ACC112 (cell line): Measurements from ENCODE around the gene TMEM164.
"Not testable (repeated sequence)": the region's sequence is repeated elsewhere in the genome, so short reads cannot be mapped to it uniquely, and the experiment has no call there.

Experiments
- H2AFZ ChIP-seq: fragments of 200-600 bp; sonication (generic); one replicate; pipeline ENCODE4 v1.6.0; 2017; ENCODE audit warnings: antibody characterized with exemption, low read length; ENCODE audit not compliant: unreplicated experiment
- H3K27ac ChIP-seq: fragments of 200-600 bp; sonication (generic); 2 replicates; pipeline ENCODE4 v1.5.1; 2014; ENCODE audit warnings: low read depth, mild to moderate bottlenecking, antibody characterized with exemption, low read length, moderate library complexity
- H3K27me3 ChIP-seq: fragments of 200-600 bp; sonication (generic); 2 replicates; pipeline ENCODE4 v1.6.1; 2014; ENCODE audit warnings: mild to moderate bottlenecking, antibody characterized with exemption, low read length, moderate library complexity, mixed read lengths; ENCODE audit not compliant: insufficient read depth
- H3K36me3 ChIP-seq: fragments of 200-600 bp; sonication (generic); 2 replicates; pipeline ENCODE4 v1.6.1; 2016; ENCODE audit warnings: mild to moderate bottlenecking, antibody characterized with exemption, low read length, moderate library complexity, mixed read lengths; ENCODE audit not compliant: insufficient read depth
- H3K4me1 ChIP-seq: fragments of 200-600 bp; sonication (generic); one replicate; pipeline ENCODE4 v1.6.1; 2016; ENCODE audit warnings: low read length, mixed read lengths; ENCODE audit not compliant: insufficient read depth, unreplicated experiment, control insufficient read depth
- H3K4me3 ChIP-seq: fragments of 200-600 bp; sonication (generic); 2 replicates; pipeline ENCODE4 v1.5.1; 2014; ENCODE audit warnings: mild to moderate bottlenecking, low read depth, low read length
- H3K79me2 ChIP-seq: fragments of 200-600 bp; sonication (generic); one replicate; pipeline ENCODE4 v1.6.0; 2016; ENCODE audit warnings: low read length; ENCODE audit not compliant: control insufficient read depth, unreplicated experiment, insufficient read depth

TMEM164 gene

GRCh38 chrX:110154328-110154727 is 151.4 kb downstream of the TMEM164 start:
- H3K27ac ChIP-seq, H3K27me3 ChIP-seq, H2AFZ ChIP-seq, H3K79me2 ChIP-seq, H3K36me3 ChIP-seq, H3K4me3 ChIP-seq, H3K4me1 ChIP-seq: not testable (repeated sequence)

DNA sequence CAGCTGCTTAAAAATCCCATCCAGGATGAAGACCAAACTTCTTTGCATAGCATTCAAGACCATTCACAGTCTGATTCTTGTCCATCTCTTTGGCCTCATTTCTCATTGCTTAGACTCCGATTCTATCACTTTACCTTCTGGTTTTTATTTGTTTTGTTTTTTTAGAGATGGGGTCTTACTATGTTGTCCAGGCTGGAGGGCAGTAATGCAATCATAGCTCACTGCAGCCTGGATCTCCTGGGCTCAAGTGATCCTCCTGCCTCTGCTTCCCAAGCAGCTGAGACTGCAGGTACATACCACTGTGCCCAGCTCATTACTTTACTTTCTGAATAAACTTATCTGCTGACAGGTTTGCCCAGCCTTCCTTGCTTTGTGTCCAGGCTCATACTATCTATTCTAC is 152.8 kb downstream of the TMEM164 start:
- no peaks in the 10 kb centered on the region for H3K27me3 ChIP-seq
- no peak overlapping the region for H2AFZ ChIP-seq
- H3K4me3 ChIP-seq = no peak overlapping the region
- H3K79me2 ChIP-seq = peaks cover 2% of the 10 kb centered on the region
- H3K36me3 ChIP-seq = no peaks in the 10 kb centered on the region
- no peak overlapping the region for H3K27ac ChIP-seq
- peaks cover 4% of the 10 kb centered on the region for H3K4me1 ChIP-seq

- no peak overlapping the region for H3K27ac ChIP-seq
- peaks cover 9% of the 10 kb centered on the region for H3K4me1 ChIP-seq
- H2AFZ ChIP-seq = no peak overlapping the region
- H3K79me2 ChIP-seq = peaks cover 2% of the 10 kb centered on the region
- no peaks in the 10 kb centered on the region for H3K27me3 ChIP-seq
- no peak overlapping the region for H3K4me3 ChIP-seq
- no peaks in the 10 kb centered on the region for H3K36me3 ChIP-seq
Observed at GRCh38 chrX:110156167-110156754, 153.3 kb downstream of the TMEM164 start.

- H3K27me3 ChIP-seq = no peaks in the 10 kb centered on the region
- H2AFZ ChIP-seq = no peak overlapping the region
- H3K36me3 ChIP-seq = no peaks in the 10 kb centered on the region
- peaks cover 11% of the 10 kb centered on the region for H3K4me1 ChIP-seq
- peaks cover 2% of the 10 kb centered on the region for H3K79me2 ChIP-seq
- no peak overlapping the region for H3K27ac ChIP-seq
- H3K4me3 ChIP-seq = no peak overlapping the region
Observed at GRCh38 chrX:110157444-110157843, 154.5 kb downstream of the TMEM164 start.

DNA sequence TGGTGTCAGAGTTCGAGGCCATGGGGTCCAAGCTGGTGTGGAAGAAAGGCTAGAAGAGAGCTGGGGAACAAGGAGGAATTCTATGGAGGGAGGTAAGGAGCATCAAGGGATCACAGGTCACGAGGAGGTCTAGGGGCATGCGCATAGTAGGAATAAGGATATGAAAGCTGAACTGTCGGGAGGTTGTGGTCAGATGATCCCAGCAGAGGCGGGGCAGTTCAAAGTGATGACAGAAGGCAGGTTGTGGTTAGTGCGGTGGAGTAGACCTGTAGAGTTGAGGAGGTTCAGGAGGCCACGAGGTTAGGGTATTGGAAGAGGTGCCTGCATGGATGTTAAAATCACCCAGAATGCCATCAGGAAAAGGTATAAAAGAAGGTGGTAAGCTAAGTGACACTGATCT is 156.3 kb downstream of the TMEM164 start:
- peaks cover 2% of the 10 kb centered on the region for H3K79me2 ChIP-seq
- no peaks in the 10 kb centered on the region for H3K36me3 ChIP-seq
- no peak overlapping the region for H3K4me3 ChIP-seq
- H3K4me1 ChIP-seq = peaks cover 22% of the 10 kb centered on the region
- H3K27ac ChIP-seq = no peak overlapping the region; the same call in 1 of the 2 replicates
- no peak overlapping the region for H2AFZ ChIP-seq
- H3K27me3 ChIP-seq = no peaks in the 10 kb centered on the region

DNA sequence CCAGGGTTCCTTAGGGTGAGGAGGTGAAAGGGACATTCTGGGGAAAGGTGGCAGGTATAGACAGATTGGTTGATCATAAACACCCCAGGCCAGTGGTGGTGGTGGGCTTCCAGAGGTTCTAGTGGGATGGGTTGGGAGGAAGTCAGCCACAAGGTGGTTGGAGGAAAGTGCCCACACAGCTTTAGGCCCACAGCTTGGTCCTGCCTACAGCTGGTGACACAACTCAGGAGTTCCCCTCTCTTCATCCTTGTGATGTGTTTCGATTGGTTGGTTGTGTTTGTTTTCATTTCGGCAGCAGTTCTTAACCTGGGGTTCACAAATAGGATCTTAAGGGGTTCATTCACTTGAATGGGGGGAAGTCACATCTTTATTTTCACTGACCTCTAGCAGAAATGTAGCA is 157.0 kb downstream of the TMEM164 start:
- Histone ChIP-seq H2AFZ (no peak overlapping the region), H3K36me3 (no peaks in the 10 kb centered on the region), H3K27ac (peak overlapping the region; percentile 55; the same call in 1 of the 2 replicates), H3K27me3 (no peaks in the 10 kb centered on the region), H3K79me2 (peaks cover 2% of the 10 kb centered on the region), H3K4me1 (peaks cover 22% of the 10 kb centered on the region), H3K4me3 (no peak overlapping the region)

- peaks cover 22% of the 10 kb centered on the region for H3K4me1 ChIP-seq
- H2AFZ ChIP-seq = no peak overlapping the region
- no peak overlapping the region for H3K4me3 ChIP-seq
- H3K27me3 ChIP-seq = no peaks in the 10 kb centered on the region
- peak overlapping the region; percentile 75 for H3K27ac ChIP-seq
- peaks cover 2% of the 10 kb centered on the region for H3K79me2 ChIP-seq
- no peaks in the 10 kb centered on the region for H3K36me3 ChIP-seq
Observed at GRCh38 chrX:110161361-110161686, 158.4 kb downstream of the TMEM164 start.

DNA sequence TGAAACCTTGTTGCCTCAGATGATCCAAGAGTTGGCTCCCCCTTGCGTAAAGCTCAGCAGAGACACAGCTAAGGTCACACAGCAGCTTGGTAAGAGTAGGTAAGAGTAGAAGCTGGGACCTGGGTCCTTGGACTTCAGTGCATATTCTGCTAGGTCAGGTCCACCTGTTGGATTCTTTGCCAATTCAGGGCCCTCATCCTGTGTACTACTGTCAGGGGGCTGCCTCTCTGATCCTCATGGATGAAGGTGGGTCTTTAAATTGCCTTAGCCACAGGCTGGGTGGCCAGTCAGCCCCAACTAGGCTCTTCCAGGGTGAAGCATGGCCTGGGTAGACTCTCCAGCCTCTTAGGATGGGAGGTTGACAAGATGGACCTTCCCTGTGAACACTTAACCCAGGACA is 159.2 kb downstream of the TMEM164 start:
- Histone ChIP-seq H3K27ac (no peak overlapping the region), H2AFZ (no peak overlapping the region), H3K79me2 (peaks cover 2% of the 10 kb centered on the region), H3K27me3 (no peaks in the 10 kb centered on the region), H3K4me3 (no peak overlapping the region), H3K4me1 (peaks cover 22% of the 10 kb centered on the region), H3K36me3 (no peaks in the 10 kb centered on the region)

GRCh38 chrX:110162867-110163266 is 160.0 kb downstream of the TMEM164 start:
- Histone ChIP-seq H3K27me3 (no peaks in the 10 kb centered on the region), H3K4me3 (no peak overlapping the region), H2AFZ (no peak overlapping the region), H3K4me1 (peaks cover 27% of the 10 kb centered on the region), H3K36me3 (no peaks in the 10 kb centered on the region), H3K27ac (no peak overlapping the region; the same call in 1 of the 2 replicates), H3K79me2 (peaks cover 2% of the 10 kb centered on the region)

DNA sequence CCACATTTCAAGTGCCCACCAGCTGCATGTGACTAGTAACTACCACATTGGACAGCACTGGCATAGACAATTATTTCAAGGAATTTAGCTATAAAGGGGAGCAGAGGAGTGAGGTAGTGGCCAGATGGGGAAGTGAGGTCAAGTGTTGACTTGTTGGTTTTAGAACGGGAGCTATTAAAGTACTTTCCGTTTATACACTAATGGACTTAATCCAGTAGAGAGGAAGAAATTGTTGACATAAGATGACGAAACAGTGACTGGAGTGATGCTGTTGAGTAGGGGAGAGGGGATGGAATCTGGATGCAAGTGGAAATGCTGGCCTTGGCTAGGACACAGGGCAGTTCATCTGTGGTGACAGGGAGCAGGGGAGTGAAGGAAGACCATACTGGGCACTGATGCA is 160.6 kb downstream of the TMEM164 start:
- peaks cover 33% of the 10 kb centered on the region for H3K4me1 ChIP-seq
- no peaks in the 10 kb centered on the region for H3K27me3 ChIP-seq
- no peak overlapping the region for H2AFZ ChIP-seq
- peaks cover 2% of the 10 kb centered on the region for H3K79me2 ChIP-seq
- no peaks in the 10 kb centered on the region for H3K36me3 ChIP-seq
- no peak overlapping the region for H3K4me3 ChIP-seq
- H3K27ac ChIP-seq = peak overlapping the region; percentile 15; the same call in 1 of the 2 replicates

- no peaks in the 10 kb centered on the region for H3K27me3 ChIP-seq
- peak overlapping the region; percentile 92 for H3K27ac ChIP-seq
- no peaks in the 10 kb centered on the region for H3K36me3 ChIP-seq
- H2AFZ ChIP-seq = no peak overlapping the region
- peaks cover 24% of the 10 kb centered on the region for H3K4me1 ChIP-seq
- no peaks in the 10 kb centered on the region for H3K79me2 ChIP-seq
- 0 out of 2 replicates have a peak overlapping the region, but pooled peaks have one; percentile 3 for H3K4me3 ChIP-seq
Observed at GRCh38 chrX:110167952-110168451, 165.1 kb downstream of the TMEM164 start.
